GM21528 (cell line): ENCODE data around the gene FGFR2.

ENCODE experiments used
- ATAC-seq: cut with Tn5 transposase; IDR thresholded peaks from one replicate; pipeline ENCODE4 v1.9.1; 2021; ENCODE audit warnings: mild to moderate bottlenecking, moderate library complexity; ENCODE audit not compliant: unreplicated experiment, low FRiP score

Gene FGFR2

GRCh38 chr10:121461307-121461706 lies 136.9 kb downstream of the FGFR2 start:
- no peak for ATAC-seq

- ATAC-seq: no peak
These were observed 137.5 kb downstream of the FGFR2 start for GRCh38 chr10:121460733-121461132.

DNA sequence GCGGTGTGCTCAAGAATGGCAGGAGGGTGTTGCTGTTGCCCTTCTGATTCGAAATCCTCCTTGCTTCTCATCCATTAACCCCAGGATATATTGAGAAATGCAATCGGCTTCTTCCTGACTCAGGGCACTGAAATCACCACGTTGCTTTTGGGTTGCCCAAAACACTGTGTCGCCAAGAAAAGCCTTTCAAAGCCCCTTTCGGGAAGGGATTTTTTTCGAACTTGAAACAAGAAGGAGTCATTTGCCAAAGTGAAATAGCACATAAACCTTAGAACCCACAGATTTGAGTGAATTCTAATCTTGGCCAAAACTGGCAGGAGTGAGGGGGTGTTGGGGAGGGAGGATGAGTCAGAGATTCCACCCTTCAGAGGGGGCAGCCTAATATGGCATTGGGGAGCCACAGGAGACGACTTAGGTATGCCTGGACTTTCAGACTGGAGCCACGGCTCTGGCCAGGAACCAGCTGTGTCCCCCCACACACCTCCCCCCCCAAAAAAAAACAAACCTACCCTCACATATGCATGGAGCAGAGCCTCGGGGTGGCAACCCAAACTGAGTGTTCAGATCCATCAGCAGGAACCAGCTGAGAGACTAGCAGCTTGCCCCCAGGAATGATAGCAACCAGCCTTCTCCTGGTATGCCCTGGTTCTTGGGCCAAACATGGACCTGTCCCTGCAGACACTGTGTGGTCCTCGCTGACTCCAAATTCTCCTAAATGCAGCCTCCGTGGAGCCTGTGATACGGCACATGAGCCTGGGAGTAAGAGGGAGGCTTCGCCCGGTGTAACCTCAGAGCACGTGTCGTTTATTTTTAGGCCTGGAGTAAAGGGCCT lies 138.4 kb downstream of the FGFR2 start:
- ATAC-seq: no peak

DNA sequence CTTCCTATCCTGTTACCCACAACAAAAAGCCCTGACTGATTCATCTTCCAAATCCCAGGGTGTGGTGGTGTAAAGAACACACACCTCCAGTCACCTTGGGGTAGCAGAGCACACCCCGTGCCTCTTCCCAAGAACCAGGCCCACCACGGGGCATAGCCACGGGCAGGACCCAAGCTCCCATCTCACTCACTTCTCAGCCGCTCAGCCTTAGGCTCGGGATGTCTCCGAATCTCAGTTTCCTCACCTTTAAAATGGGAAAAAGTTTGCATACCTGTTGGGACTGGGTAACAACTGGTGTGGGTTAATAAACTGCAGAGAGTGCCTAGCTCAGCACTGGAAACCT lies 139.0 kb downstream of the FGFR2 start:
- ATAC-seq: no peak

DNA sequence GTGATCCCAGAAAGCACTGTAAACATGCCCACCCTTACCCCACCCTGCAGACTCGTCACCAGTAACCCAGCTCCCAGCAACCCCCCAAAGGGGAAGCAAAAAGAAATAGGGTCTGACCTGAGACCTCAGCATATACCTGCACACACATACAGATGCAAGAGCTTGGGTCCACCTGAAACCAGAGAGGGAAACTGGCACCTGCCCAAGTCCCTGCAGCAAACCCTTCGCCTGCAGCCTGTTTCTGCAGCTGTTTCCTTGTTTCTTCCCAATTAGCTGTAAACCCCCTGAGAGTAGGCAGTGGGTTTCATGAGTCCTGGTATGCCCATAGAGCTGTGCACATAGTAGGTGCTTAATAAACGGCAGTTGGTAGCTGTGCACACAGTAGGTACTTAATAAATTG lies 140.5 kb downstream of the FGFR2 start:
- no peak for ATAC-seq

- ATAC-seq: no peak
These were observed 142.9 kb downstream of the FGFR2 start for GRCh38 chr10:121455377-121455776.

DNA sequence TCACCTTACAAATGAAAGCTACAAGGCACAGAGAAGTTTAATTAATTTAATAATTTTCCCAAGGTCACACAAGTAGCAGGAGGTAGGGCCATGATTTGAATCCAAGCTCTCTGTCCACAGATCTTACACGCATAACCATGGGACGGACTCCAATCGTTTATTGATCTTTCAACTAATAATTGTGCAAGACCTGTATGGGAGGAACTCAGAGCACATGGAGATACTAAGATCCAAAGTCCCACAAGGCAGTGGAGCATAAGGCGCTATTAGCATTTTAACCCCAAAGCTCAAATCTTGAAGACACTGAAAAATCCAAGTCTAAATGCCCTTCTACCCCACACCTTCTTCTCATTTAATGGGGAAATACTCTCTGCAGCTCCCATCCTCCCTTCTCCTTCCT lies 143.5 kb downstream of the FGFR2 start:
- ATAC-seq: no peak

GRCh38 chr10:121453160-121453559 lies 145.1 kb downstream of the FGFR2 start:
- ATAC-seq: no peak

DNA sequence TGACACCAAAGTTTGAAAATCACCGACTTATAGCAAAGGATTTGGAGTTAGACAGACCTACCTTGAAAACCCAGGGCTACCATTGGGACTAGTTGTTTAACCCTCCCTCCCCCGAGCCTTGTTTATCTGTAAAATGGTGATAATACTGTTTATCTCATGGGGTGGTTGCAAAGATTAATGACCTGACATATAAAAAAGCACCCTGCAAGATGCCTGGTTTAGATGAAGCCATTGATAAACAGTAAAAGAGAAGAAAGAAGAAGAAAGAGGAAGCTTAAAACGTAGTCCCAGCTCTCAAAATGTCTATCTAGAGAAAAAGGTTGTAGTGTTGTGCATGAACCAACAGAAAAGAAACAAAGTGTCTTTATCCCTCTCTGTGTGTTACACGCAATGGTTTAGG lies 145.7 kb downstream of the FGFR2 start:
- ATAC-seq: no peak

DNA sequence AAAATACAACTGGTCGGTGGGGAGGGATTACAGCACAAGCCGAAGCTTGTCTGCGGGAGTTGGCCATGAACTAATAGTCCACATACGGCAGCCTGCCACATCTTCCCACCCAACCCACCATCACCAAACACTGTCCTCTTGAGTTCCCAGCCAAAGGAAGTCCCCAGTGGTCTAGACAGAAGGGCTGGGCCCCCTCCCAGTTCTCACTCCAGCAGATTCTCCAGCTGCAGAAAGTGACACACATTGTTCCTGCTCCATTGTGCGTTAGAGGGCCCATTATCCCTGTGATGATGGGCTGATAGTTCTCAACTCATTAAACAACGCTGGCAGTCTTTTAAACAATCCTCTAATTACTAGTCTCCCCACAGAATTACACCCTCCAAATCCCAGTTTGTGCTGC lies 148.0 kb downstream of the FGFR2 start:
- ATAC-seq: no peak

GRCh38 chr10:121449482-121449924 lies 148.7 kb downstream of the FGFR2 start:
- no peak for ATAC-seq

DNA sequence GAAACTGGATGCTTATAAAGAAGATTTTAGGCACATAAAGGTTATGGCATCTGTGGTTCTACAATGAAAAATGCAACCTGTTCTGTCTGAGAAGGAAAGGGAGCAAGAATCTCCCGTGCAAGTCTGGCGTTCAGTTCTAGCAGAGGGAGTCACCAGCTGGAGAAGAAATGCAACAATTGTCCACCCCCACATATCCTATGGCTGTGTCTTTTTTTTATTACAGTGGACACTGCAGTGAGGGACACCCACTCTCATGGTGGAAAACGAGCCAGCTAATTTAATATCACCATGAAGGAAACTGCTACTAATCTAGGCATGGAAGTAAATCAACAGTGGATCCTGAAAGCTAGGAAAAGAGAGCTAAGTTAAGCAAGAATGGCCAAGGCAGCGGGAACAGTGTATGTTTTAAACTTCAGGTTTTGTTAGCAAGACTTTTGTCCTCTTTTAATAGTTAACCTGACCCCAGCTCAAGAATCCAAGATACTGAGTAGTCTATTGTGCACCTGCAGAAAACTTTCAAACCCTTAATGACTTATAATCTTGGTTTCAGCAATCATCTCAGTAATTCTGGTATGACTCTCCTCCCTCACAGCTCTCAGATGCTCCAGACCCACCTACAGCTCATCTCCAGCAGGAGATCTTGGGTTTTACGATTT lies 149.3 kb downstream of the FGFR2 start:
- ATAC-seq: peak; percentile 97

GRCh38 chr10:121444520-121445165 lies 153.6 kb downstream of the FGFR2 start:
- no peak for ATAC-seq

- ATAC-seq: no peak
These were observed 155.9 kb downstream of the FGFR2 start for GRCh38 chr10:121442086-121442935.

DNA sequence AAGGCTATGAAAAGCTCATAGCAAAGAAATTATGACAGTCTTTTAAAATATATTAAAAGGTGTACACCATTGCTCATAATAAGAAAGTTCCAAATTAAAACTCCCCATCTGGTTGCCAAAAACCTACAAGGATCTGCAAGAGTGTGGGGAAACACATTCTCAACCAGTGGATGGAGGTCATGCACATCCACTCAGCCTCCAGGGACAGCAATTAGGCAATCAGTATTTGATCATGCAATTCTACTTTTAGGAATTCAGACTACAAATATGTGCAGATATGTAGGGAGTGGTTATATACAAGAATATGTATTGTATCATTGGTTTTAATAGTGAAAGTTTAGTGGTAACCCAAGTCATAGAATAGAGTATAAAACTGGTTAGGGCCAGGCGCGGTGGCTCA lies 157.8 kb downstream of the FGFR2 start:
- ATAC-seq: no peak

GRCh38 chr10:121438333-121438732 lies 159.9 kb downstream of the FGFR2 start:
- no peak for ATAC-seq

GRCh38 chr10:121437596-121437995 lies 160.6 kb downstream of the FGFR2 start:
- no peak for ATAC-seq

- ATAC-seq: no peak
These were observed 161.5 kb downstream of the FGFR2 start for GRCh38 chr10:121436630-121437341.

DNA sequence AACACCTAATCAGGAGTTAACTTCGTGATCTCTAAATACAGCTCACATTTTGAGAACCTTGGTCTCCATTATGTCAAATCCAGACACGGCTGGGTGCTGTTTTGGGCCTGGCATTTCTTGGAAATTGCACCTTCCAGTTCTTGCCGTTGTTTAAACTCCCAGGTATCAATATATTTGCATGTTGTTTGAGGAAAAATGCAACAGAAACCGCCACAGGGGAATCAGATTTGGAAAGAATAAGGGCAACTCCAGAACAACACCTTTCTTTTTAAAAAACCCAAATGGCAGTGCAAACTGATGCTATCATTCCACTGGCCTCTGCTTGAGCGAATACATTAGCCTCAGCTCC lies 162.0 kb downstream of the FGFR2 start:
- no peak for ATAC-seq
